ENCODE data around the gene NANOS2.

NANOS2 gene

GRCh38 chr19:45913874-45914830, at the start of gene NANOS2:
TSS of gene NANOS2 (minus strand) at chr19:45914778. CDS start at chr19:45914693, 85 bp downstream.
- no peak for DNase-seq

GRCh38 chr19:45962021-45962420, 47.4 kb upstream of the NANOS2 start:
- DNase-seq = no peak

GRCh38 chr19:45960595-45961235, 46.1 kb upstream of the NANOS2 start:
- no peak for DNase-seq

- no peak for DNase-seq
These were observed 45.0 kb upstream of the NANOS2 start for GRCh38 chr19:45959517-45960025.

GRCh38 chr19:45958769-45959516, 44.4 kb upstream of the NANOS2 start:
- no peak for DNase-seq

- DNase-seq = no peak
These were observed 43.7 kb upstream of the NANOS2 start for GRCh38 chr19:45958320-45958719.

- DNase-seq = no peak
These were observed 41.5 kb upstream of the NANOS2 start for GRCh38 chr19:45955905-45956608.

GRCh38 chr19:45954156-45954555, 39.6 kb upstream of the NANOS2 start:
- DNase-seq = no peak

GRCh38 chr19:45953676-45954075, 39.1 kb upstream of the NANOS2 start:
- DNase-seq = no peak

- DNase-seq = no peak
These were observed 38.3 kb upstream of the NANOS2 start for GRCh38 chr19:45952686-45953505.

- DNase-seq = no peak
These were observed 37.7 kb upstream of the NANOS2 start for GRCh38 chr19:45952341-45952685.

GRCh38 chr19:45947926-45948325, 33.3 kb upstream of the NANOS2 start:
- no peak for DNase-seq

GRCh38 chr19:45940515-45940805, 25.9 kb upstream of the NANOS2 start:
- DNase-seq = no peak

- no peak for DNase-seq
These were observed 25.4 kb upstream of the NANOS2 start for GRCh38 chr19:45939792-45940514.

- no peak for DNase-seq
These were observed 24.2 kb upstream of the NANOS2 start for GRCh38 chr19:45938733-45939319.

- no peak for DNase-seq
These were observed 20.7 kb upstream of the NANOS2 start for GRCh38 chr19:45935267-45935666.

GRCh38 chr19:45934551-45935230, 20.1 kb upstream of the NANOS2 start:
- DNase-seq = no peak

GRCh38 chr19:45933759-45934158, 19.2 kb upstream of the NANOS2 start:
- no peak for DNase-seq

- DNase-seq = no peak
These were observed 16.5 kb upstream of the NANOS2 start for GRCh38 chr19:45931055-45931454.

- DNase-seq = no peak
These were observed 14.7 kb upstream of the NANOS2 start for GRCh38 chr19:45929247-45929646.

Measured in NCI-H510A (cell line).